NOMO-1 treated with dmso at 0.1 percent for 144 hours (cell line): ENCODE results near the gene CELF2.

ENCODE experiments used
- DNase-seq: peaks from one replicate; lab custom pipeline; 2025; ENCODE audit not compliant: unreplicated experiment; lab: John Stamatoyannopoulos, UW

The CELF2 gene

GRCh38 chr10:11317936-11318670, 300.4 kb downstream of the CELF2 start:
- no peak for DNase-seq

- DNase-seq = no peak
Observed at GRCh38 chr10:11318826-11319598, 301.3 kb downstream of the CELF2 start.

GRCh38 chr10:11319990-11320602, 302.4 kb downstream of the CELF2 start:
- DNase-seq = no peak

GRCh38 chr10:11320809-11321520, 303.3 kb downstream of the CELF2 start:
- no peak for DNase-seq

- no peak for DNase-seq
Observed at GRCh38 chr10:11322698-11323097, 305.0 kb downstream of the CELF2 start.

GRCh38 chr10:11324761-11325321, 307.2 kb downstream of the CELF2 start:
- DNase-seq = no peak

- DNase-seq = no peak
Observed at GRCh38 chr10:11325817-11326216, 308.1 kb downstream of the CELF2 start.

GRCh38 chr10:11326241-11326640, 308.6 kb downstream of the CELF2 start:
- DNase-seq = no peak

- no peak for DNase-seq
Observed at GRCh38 chr10:11326913-11327616, 309.4 kb downstream of the CELF2 start.

- peak; percentile 46 for DNase-seq
Observed at GRCh38 chr10:11328264-11329061, 310.8 kb downstream of the CELF2 start.

- peak; percentile 72 for DNase-seq
Observed at GRCh38 chr10:11329062-11329673, 311.5 kb downstream of the CELF2 start.

- no peak for DNase-seq
Observed at GRCh38 chr10:11330383-11331045, 312.8 kb downstream of the CELF2 start.

GRCh38 chr10:11331046-11331577, 313.4 kb downstream of the CELF2 start:
- DNase-seq = no peak

- DNase-seq = no peak
Observed at GRCh38 chr10:11331726-11332125, 314.1 kb downstream of the CELF2 start.

GRCh38 chr10:11332846-11333245, 315.2 kb downstream of the CELF2 start:
- DNase-seq = no peak

GRCh38 chr10:11334436-11334835, 316.8 kb downstream of the CELF2 start:
- DNase-seq = no peak

GRCh38 chr10:11335167-11335652, 317.5 kb downstream of the CELF2 start:
- peak; percentile 47 for DNase-seq

GRCh38 chr10:11335881-11336430, 318.3 kb downstream of the CELF2 start:
- DNase-seq = no peak
